Thoracic aorta (tissue), 2 donors: Measurements from ENCODE around the gene ITGAE. TPM values are rescaled to one million over a fixed set of nuclear protein-coding genes. Genes with fewer than 3 reads are reported as not detected.

ENCODE experiments used
- ATAC-seq: fragments of 150-250 bp; one replicate; pipeline ENCODE4 v1.8.0; 2017; ENCODE audit warnings: low read depth; ENCODE audit not compliant: insufficient number of reproducible peaks, low FRiP score
- DNase-seq: peaks from one replicate; pipeline ENCODE4 v3.0.0-alpha.2; 2020; ENCODE audit warnings: low spot score
- H3K27ac ChIP-seq, 2 donors: fragments of 200-600 bp; sonication (generic); 1 replicate in 1 of 2; 2 replicates in 1 of 2; pipeline ENCODE4 v1.5.1; 2016; ENCODE audit warnings: mild to moderate bottlenecking in 2 of 2, moderate library complexity in 2 of 2
- H3K27me3 ChIP-seq: fragments of 200-600 bp; sonication (generic); replicated peaks from 2 replicates; pipeline ENCODE4 v1.6.0; 2016; ENCODE audit warnings: mild to moderate bottlenecking; ENCODE audit not compliant: insufficient read depth
- H3K36me3 ChIP-seq: fragments of 200-600 bp; sonication (generic); one replicate; pipeline ENCODE4 v1.5.1; 2016
- H3K4me1 ChIP-seq, 2 donors: fragments of 200-600 bp; sonication (generic); 1 replicate in 1 of 2; 2 replicates in 1 of 2; pipeline versions ENCODE4 v1.5.1 to v1.6.0; 2016; ENCODE audit warnings: low read depth in 2 of 2, mild to moderate bottlenecking in 1 of 2; ENCODE audit not compliant: control insufficient read depth in 1 of 2
- H3K4me3 ChIP-seq: fragments of 200-600 bp; sonication (generic); 2 replicates; pipeline ENCODE4 v1.5.1; 2016; ENCODE audit warnings: mild to moderate bottlenecking
- H3K9me3 ChIP-seq: fragments of 200-600 bp; sonication (generic); 2 replicates; pipeline ENCODE4 v1.5.1; 2016
- CTCF ChIP-seq: fragments of 200-600 bp; sonication (generic); IDR thresholded peaks from one replicate; pipeline ENCODE4 v1.5.1; 2019; ENCODE audit warnings: antibody characterized with exemption
- total RNA-seq, 2 donors: library from RNA; depleted of rRNA; stranded (reverse); fragments of >200 nt; gene quantifications; one replicate each; pipeline versions ENCODE4 v1.1.0 to v1.2.3, GENCODE V29; 2016

Gene ITGAE
- total RNA-seq, 2 donors from 2014 or later, result 4.2 to 23.4 TPM

- H3K36me3 ChIP-seq, result no peaks in the 10 kb centered on the region
- H3K4me1 ChIP-seq, result no peaks in the 10 kb centered on the region
- no peaks in the 10 kb centered on the region for H3K9me3 ChIP-seq
- no peak for DNase-seq
- no peak for ATAC-seq
- H3K4me3 ChIP-seq, result no peak overlapping the region
- TF ChIP-seq CTCF, result no peak
- no peaks in the 10 kb centered on the region for H3K27me3 ChIP-seq
- H3K27ac ChIP-seq, result no peak overlapping the region
Observed at GRCh38 chr17:3782751-3783150, 18.2 kb downstream of the ITGAE start.

- Histone ChIP-seq H3K36me3 (no peaks in the 10 kb centered on the region), H3K4me3 (no peak overlapping the region), H3K27me3 (no peaks in the 10 kb centered on the region), H3K9me3 (no peaks in the 10 kb centered on the region), H3K27ac (no peak overlapping the region), H3K4me1 (no peaks in the 10 kb centered on the region)
- ATAC-seq (no peak), DNase-seq (no peak)
- TF ChIP-seq CTCF, result no peak
Observed at GRCh38 chr17:3780986-3781385, 20.0 kb downstream of the ITGAE start.

- ATAC-seq (no peak), DNase-seq (no peak)
- H3K4me1 ChIP-seq, result no peaks in the 10 kb centered on the region
- H3K27me3 ChIP-seq, result no peaks in the 10 kb centered on the region
- H3K9me3 ChIP-seq, result no peaks in the 10 kb centered on the region
- H3K27ac ChIP-seq, result no peak overlapping the region
- no peaks in the 10 kb centered on the region for H3K36me3 ChIP-seq
- no peak overlapping the region for H3K4me3 ChIP-seq
- no peak for TF ChIP-seq CTCF
Observed at GRCh38 chr17:3777366-3778120, 23.4 kb downstream of the ITGAE start.

GRCh38 chr17:3773966-3774365 lies 27.0 kb downstream of the ITGAE start:
- ATAC-seq (no peak), DNase-seq (no peak)
- Histone ChIP-seq H3K27ac (no peak overlapping the region), H3K4me1 (no peaks in the 10 kb centered on the region), H3K27me3 (no peaks in the 10 kb centered on the region), H3K9me3 (no peaks in the 10 kb centered on the region), H3K4me3 (no peak overlapping the region), H3K36me3 (no peaks in the 10 kb centered on the region)
- no peak for TF ChIP-seq CTCF

GRCh38 chr17:3773511-3773910 lies 27.5 kb downstream of the ITGAE start:
- DNase-seq, result no peak
- Histone ChIP-seq H3K4me3 (no peak overlapping the region), H3K9me3 (no peaks in the 10 kb centered on the region), H3K4me1 (no peaks in the 10 kb centered on the region), H3K36me3 (no peaks in the 10 kb centered on the region), H3K27ac (no peak overlapping the region), H3K27me3 (no peaks in the 10 kb centered on the region)
- ATAC-seq, result no peak
- TF ChIP-seq CTCF, result no peak
